ENCODE measurements around the gene OTUD4.

Gene OTUD4

GRCh38 chr4:145153904-145154298, 26.5 kb downstream of the OTUD4 start:
- TF ChIP-seq ZNF70 (CRISPR knock-in tag; IDR thresholded peaks at IDR 0.05) (no peak), ZFP3 (CRISPR knock-in tag; IDR thresholded peaks at IDR 0.05) (no peak), ZNF8 (CRISPR knock-in tag; IDR thresholded peaks at IDR 0.05) (no peak), CSRNP3 (CRISPR knock-in tag; IDR thresholded peaks at IDR 0.05) (no peak), ZC3H10 (CRISPR knock-in tag; IDR thresholded peaks at IDR 0.05) (no peak), TSHZ2 (CRISPR knock-in tag; IDR thresholded peaks at IDR 0.05) (no peak), TOX (CRISPR knock-in tag; IDR thresholded peaks at IDR 0.05; ENCODE audit: borderline replicate concordance) (no peak), BACH2 (CRISPR knock-in tag; IDR thresholded peaks at IDR 0.05; ENCODE audit: borderline replicate concordance) (no peak), OSR1 (CRISPR knock-in tag; IDR thresholded peaks at IDR 0.05) (no peak), ISL1 (CRISPR knock-in tag; IDR thresholded peaks at IDR 0.05) (no peak), SNAI2 (CRISPR knock-in tag; IDR thresholded peaks at IDR 0.05) (no peak)
- ATAC-seq = no peak

GRCh38 chr4:145153181-145153903, 27.0 kb downstream of the OTUD4 start:
- no peak for TF ChIP-seq ESRRG (CRISPR knock-in tag; IDR thresholded peaks at IDR 0.05)
- no peak for TF ChIP-seq CREB5 (CRISPR knock-in tag; IDR thresholded peaks at IDR 0.05; ENCODE audit: low read depth)
- TF ChIP-seq TCF4 (CRISPR knock-in tag; IDR thresholded peaks at IDR 0.05; ENCODE audit: borderline replicate concordance) = no peak
- no peak for TF ChIP-seq OSR1 (CRISPR knock-in tag; IDR thresholded peaks at IDR 0.05)
- TF ChIP-seq POU6F1 (CRISPR knock-in tag; IDR thresholded peaks at IDR 0.05; ENCODE audit: borderline replicate concordance, low read depth) = no peak
- no peak for TF ChIP-seq RARB (CRISPR knock-in tag; IDR thresholded peaks at IDR 0.05)
- no peak for TF ChIP-seq CSRNP3 (CRISPR knock-in tag; IDR thresholded peaks at IDR 0.05)
- no peak for TF ChIP-seq TOX (CRISPR knock-in tag; IDR thresholded peaks at IDR 0.05; ENCODE audit: borderline replicate concordance)
- no peak for TF ChIP-seq ZC3H10 (CRISPR knock-in tag; IDR thresholded peaks at IDR 0.05)
- no peak for TF ChIP-seq ISL1 (CRISPR knock-in tag; IDR thresholded peaks at IDR 0.05)
- TF ChIP-seq ZNF8 (CRISPR knock-in tag; IDR thresholded peaks at IDR 0.05) = no peak
- TF ChIP-seq ARNTL (CRISPR knock-in tag; IDR thresholded peaks at IDR 0.05; ENCODE audit: borderline replicate concordance, low read depth) = no peak
- TF ChIP-seq CSDC2 (CRISPR knock-in tag; IDR thresholded peaks at IDR 0.05) = no peak
- TF ChIP-seq TSHZ2 (CRISPR knock-in tag; IDR thresholded peaks at IDR 0.05) = no peak
- TF ChIP-seq PPARA (CRISPR knock-in tag; IDR thresholded peaks at IDR 0.05; ENCODE audit: borderline replicate concordance) = no peak
- no peak for TF ChIP-seq BACH2 (CRISPR knock-in tag; IDR thresholded peaks at IDR 0.05; ENCODE audit: borderline replicate concordance)
- no peak for TF ChIP-seq GLIS3 (CRISPR knock-in tag; IDR thresholded peaks at IDR 0.05)
- no peak for ATAC-seq
